Measurements from ENCODE around the gene HPSE2.
"Not testable (repeated sequence)": the region's sequence is repeated elsewhere in the genome, so short reads cannot be mapped to it uniquely, and the experiment has no call there.

HPSE2 gene

GRCh38 chr10:98908247-98908646, 327.4 kb downstream of the HPSE2 start:
- H3K4me1 Mint-ChIP-seq; H3K27ac Mint-ChIP-seq; H3K4me3 Mint-ChIP-seq; DNase-seq; ATAC-seq; H3K9me3 Mint-ChIP-seq; H3K36me3 Mint-ChIP-seq (ENCODE audit: low read depth); H3K27me3 Mint-ChIP-seq: not testable (repeated sequence)

DNA sequence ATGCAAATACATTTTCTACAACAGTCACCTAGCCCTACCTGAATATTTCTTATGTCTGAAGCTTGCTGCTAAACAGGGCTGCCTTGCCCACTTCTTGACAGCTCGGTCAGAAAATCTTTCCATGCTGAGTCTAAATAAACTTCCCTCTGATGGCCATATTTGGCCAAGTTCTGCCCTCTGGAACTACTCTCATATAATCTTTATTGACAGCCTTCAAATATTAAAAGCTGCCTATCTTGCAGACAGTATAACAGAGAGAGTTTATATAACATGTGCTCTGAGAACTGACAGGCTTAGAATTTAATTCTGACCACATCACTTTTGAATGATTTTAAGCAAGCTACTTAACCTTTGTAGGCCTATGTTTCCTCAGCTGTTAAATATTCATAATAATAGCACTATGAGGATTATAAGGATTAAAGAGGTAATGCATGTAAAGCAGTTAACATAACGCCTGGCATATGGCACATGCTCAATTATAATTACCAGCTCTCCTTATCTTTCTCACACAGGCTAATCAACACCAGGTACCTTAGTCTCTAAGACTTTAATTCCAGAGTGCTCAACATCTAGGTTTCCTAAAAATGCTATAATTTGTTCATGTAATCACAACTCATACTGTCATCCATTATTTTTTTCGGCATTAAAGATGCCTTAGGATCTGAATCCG, 334.1 kb downstream of the HPSE2 start:
- H3K27ac Mint-ChIP-seq = no peak overlapping the region
- no peaks in the 10 kb centered on the region for H3K4me1 Mint-ChIP-seq
- no peaks in the 10 kb centered on the region for H3K36me3 Mint-ChIP-seq (ENCODE audit: low read depth)
- ATAC-seq (no peak), DNase-seq (no peak)
- H3K4me3 Mint-ChIP-seq = no peak overlapping the region
- H3K27me3 Mint-ChIP-seq = peaks cover 1% of the 10 kb centered on the region
- H3K9me3 Mint-ChIP-seq = no peaks in the 10 kb centered on the region

DNA sequence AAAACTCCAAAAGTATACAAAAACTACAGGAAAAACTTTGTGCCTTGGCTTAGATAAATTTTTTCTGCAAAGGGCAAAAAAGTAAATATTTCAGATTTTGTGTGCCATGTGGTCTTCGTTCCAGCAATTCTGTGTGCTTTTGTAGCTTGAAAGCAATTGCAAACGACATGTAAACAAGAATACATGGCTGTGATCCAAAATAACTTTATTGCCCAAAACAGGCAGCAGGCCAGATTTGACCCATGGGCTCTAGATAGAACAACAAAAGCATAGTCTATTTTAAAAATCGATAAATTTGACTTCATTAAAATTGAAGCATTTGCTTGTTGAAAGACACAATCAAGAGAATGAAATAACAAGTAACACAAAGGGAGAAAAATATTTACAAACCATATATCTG, 336.6 kb downstream of the HPSE2 start:
- no peaks in the 10 kb centered on the region for H3K4me1 Mint-ChIP-seq
- ATAC-seq (no peak), DNase-seq (no peak)
- H3K27ac Mint-ChIP-seq = no peak overlapping the region
- peaks cover 5% of the 10 kb centered on the region for H3K9me3 Mint-ChIP-seq
- H3K36me3 Mint-ChIP-seq (ENCODE audit: low read depth) = peaks cover 2% of the 10 kb centered on the region
- H3K4me3 Mint-ChIP-seq = no peak overlapping the region
- H3K27me3 Mint-ChIP-seq = no peaks in the 10 kb centered on the region

DNA sequence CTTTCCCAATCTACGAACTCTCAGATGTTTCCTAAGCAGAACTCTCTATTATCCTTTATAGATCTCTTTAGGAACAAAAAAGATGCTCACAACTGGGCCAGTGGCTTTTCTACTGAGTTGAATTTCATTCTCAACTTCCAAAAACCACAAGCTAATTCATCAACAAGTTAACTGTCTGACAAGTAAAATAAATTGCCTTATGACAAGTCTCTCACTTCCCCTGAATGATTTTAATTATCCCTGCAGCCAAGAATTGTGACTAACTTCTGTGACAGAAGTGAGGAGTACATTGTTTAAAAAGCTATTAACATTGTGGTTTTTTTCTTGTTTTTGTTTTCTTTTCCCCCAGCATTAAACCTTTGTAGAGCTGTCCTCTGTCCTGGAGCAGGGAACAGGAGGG, 343.1 kb downstream of the HPSE2 start:
- no peak overlapping the region for H3K4me3 Mint-ChIP-seq
- H3K27me3 Mint-ChIP-seq = no peaks in the 10 kb centered on the region
- ATAC-seq (no peak), DNase-seq (no peak)
- H3K36me3 Mint-ChIP-seq (ENCODE audit: low read depth) = peaks cover 2% of the 10 kb centered on the region
- no peak overlapping the region for H3K27ac Mint-ChIP-seq
- no peaks in the 10 kb centered on the region for H3K4me1 Mint-ChIP-seq
- peaks cover 5% of the 10 kb centered on the region for H3K9me3 Mint-ChIP-seq

GRCh38 chr10:98886686-98887085, 349.0 kb downstream of the HPSE2 start:
- DNase-seq (no peak), ATAC-seq (no peak)
- H3K4me1 Mint-ChIP-seq = no peaks in the 10 kb centered on the region
- H3K27me3 Mint-ChIP-seq = no peaks in the 10 kb centered on the region
- H3K4me3 Mint-ChIP-seq = no peak overlapping the region
- H3K9me3 Mint-ChIP-seq = no peaks in the 10 kb centered on the region
- H3K36me3 Mint-ChIP-seq (ENCODE audit: low read depth) = no peaks in the 10 kb centered on the region
- H3K27ac Mint-ChIP-seq = no peak overlapping the region

- Mint-ChIP-seq H3K36me3 (ENCODE audit: low read depth) (no peaks in the 10 kb centered on the region), H3K27ac (no peak overlapping the region), H3K4me1 (no peaks in the 10 kb centered on the region), H3K4me3 (no peak overlapping the region), H3K27me3 (no peaks in the 10 kb centered on the region), H3K9me3 (no peaks in the 10 kb centered on the region)
- ATAC-seq (no peak), DNase-seq (no peak)
These were observed 350.3 kb downstream of the HPSE2 start for GRCh38 chr10:98885378-98885777.

- no peak for DNase-seq
- H3K4me1 Mint-ChIP-seq = no peaks in the 10 kb centered on the region
These were observed 353.9 kb downstream of the HPSE2 start for GRCh38 chr10:98881789-98882188.

DNA sequence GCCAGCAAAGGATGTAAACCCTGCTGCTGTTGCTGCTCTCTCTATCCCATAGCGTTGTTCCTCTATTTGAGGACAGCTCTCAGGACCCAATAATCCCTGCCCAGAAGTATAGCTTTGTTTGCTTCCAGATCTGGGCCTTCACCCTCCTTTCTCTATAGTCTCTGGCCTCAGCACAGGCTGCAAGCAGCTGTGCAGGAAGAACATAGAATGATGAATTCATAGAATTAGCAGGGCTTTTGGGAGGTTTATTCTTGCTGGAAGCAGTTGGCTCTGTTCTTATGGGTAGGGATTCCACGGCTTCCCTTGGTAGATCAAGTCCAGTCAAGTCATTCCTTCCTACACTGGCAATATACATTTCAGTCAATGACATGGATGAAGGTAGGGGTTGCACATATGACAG, 354.7 kb downstream of the HPSE2 start:
- Mint-ChIP-seq H3K9me3 (no peaks in the 10 kb centered on the region), H3K4me1 (no peaks in the 10 kb centered on the region), H3K27me3 (no peaks in the 10 kb centered on the region), H3K36me3 (ENCODE audit: low read depth) (no peaks in the 10 kb centered on the region), H3K4me3 (no peak overlapping the region), H3K27ac (no peak overlapping the region)
- ATAC-seq (no peak), DNase-seq (no peak)

More at GRCh38 chr10:98881789-98882188, 353.9 kb downstream of the HPSE2 start:
- Mint-ChIP-seq H3K4me3 (no peak overlapping the region), H3K27ac (no peak overlapping the region), H3K36me3 (ENCODE audit: low read depth) (no peaks in the 10 kb centered on the region), H3K27me3 (no peaks in the 10 kb centered on the region), H3K9me3 (no peaks in the 10 kb centered on the region)
- ATAC-seq = no peak

- DNase-seq (no peak), ATAC-seq (no peak)
- H3K4me1 Mint-ChIP-seq = no peaks in the 10 kb centered on the region
- no peak overlapping the region for H3K27ac Mint-ChIP-seq
- H3K9me3 Mint-ChIP-seq = no peaks in the 10 kb centered on the region
- peaks cover 1% of the 10 kb centered on the region for H3K27me3 Mint-ChIP-seq
- H3K4me3 Mint-ChIP-seq = no peak overlapping the region
- no peaks in the 10 kb centered on the region for H3K36me3 Mint-ChIP-seq (ENCODE audit: low read depth)
These were observed 356.7 kb downstream of the HPSE2 start for GRCh38 chr10:98878921-98879320.

- H3K9me3 Mint-ChIP-seq = no peaks in the 10 kb centered on the region
- no peak overlapping the region for H3K27ac Mint-ChIP-seq
- ATAC-seq (no peak), DNase-seq (no peak)
- H3K4me3 Mint-ChIP-seq = no peak overlapping the region
- H3K27me3 Mint-ChIP-seq = peaks cover 5% of the 10 kb centered on the region
- H3K36me3 Mint-ChIP-seq (ENCODE audit: low read depth) = no peaks in the 10 kb centered on the region
- H3K4me1 Mint-ChIP-seq = no peaks in the 10 kb centered on the region
These were observed 357.2 kb downstream of the HPSE2 start for GRCh38 chr10:98878418-98878817.

DNA sequence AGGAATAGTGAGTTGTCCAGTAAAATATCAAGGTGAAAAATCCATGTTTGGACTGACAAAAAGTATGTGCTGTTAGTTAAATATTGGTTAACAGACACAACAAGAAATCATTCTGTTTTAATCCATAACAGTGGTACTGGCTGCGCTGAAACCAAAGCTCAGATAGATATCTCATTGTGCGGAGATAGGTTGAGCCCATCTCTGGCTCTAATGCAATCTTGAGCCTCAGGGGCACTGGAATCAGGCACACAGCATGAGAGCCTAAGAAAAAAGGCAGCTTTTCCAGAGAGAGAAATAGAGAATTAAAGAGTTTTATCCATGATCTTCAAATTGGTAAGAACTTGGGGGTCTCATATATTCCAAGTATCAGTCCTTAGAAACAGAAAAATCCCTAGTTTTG, 373.7 kb downstream of the HPSE2 start:
- H3K27ac Mint-ChIP-seq = no peak overlapping the region
- no peaks in the 10 kb centered on the region for H3K4me1 Mint-ChIP-seq
- H3K36me3 Mint-ChIP-seq (ENCODE audit: low read depth) = no peaks in the 10 kb centered on the region
- H3K9me3 Mint-ChIP-seq = peaks cover 9% of the 10 kb centered on the region
- DNase-seq (no peak), ATAC-seq (no peak)
- H3K27me3 Mint-ChIP-seq = peaks cover 2% of the 10 kb centered on the region
- H3K4me3 Mint-ChIP-seq = no peak overlapping the region

DNA sequence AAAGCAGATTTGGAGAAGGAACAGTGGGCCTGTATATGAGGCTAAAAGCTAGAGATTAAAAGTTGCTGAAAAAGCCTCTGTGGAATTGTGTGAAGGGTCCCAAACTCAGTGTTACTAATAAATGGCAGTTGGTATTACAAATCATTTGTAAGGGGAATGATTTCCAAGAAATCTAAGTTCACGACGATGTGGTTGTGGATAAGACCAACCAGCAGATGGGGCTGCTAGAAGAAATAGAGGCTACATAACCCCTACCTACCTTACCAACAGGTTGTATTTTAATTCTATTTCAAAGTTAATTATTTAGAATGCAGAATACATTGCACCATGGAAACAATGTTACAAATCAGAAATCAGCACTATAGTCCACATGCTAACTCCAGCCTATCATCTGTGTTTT, 377.1 kb downstream of the HPSE2 start:
- DNase-seq (no peak), ATAC-seq (no peak)
- Mint-ChIP-seq H3K4me1 (no peaks in the 10 kb centered on the region), H3K9me3 (no peaks in the 10 kb centered on the region), H3K27me3 (peaks cover 5% of the 10 kb centered on the region), H3K36me3 (ENCODE audit: low read depth) (no peaks in the 10 kb centered on the region), H3K4me3 (no peak overlapping the region), H3K27ac (no peak overlapping the region)

DNA sequence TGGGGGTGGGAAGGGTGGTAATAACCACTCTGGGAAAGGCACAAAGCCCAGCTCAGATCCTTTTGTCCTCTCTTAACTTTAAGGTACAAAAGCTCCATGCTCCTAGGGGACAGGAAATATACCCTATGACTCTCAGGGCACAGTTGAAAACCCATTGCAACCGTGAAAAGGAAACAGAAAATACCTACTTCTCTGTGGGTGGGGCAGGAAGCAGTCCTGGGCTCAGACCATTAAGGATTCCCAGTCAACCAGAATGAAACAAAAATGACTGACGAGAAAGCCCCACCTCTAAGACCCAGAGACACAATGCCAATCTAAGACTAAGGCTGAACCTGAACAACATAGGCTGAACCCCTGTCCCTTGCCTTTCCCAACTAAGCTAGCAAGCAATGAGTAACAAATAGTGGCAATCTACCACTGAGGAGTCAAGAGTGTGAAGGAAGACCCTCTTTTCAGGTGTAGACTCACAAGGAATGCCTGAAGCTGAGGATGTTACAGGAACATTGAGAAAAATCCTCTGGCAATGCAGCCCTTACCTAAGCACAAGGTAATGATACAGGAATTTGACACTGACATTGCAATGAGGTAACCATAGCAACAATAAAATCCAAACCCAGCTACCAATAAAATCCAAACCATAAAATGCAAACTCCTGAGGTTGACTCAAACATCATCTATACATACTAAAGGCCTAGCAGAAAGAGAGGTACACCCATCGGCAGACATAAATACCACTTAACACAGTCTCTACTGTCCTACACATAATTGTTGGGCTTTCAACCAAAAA, 380.1 kb downstream of the HPSE2 start:
- no peak for DNase-seq
- H3K4me3 Mint-ChIP-seq = no peak overlapping the region
- H3K9me3 Mint-ChIP-seq = no peaks in the 10 kb centered on the region
- peaks cover 5% of the 10 kb centered on the region for H3K27me3 Mint-ChIP-seq
- H3K27ac Mint-ChIP-seq = no peak overlapping the region
- no peaks in the 10 kb centered on the region for H3K36me3 Mint-ChIP-seq (ENCODE audit: low read depth)
- ATAC-seq = peak; percentile 7
- H3K4me1 Mint-ChIP-seq = no peaks in the 10 kb centered on the region

- no peaks in the 10 kb centered on the region for H3K4me1 Mint-ChIP-seq
These were observed 383.0 kb downstream of the HPSE2 start for GRCh38 chr10:98852686-98853085.

DNA sequence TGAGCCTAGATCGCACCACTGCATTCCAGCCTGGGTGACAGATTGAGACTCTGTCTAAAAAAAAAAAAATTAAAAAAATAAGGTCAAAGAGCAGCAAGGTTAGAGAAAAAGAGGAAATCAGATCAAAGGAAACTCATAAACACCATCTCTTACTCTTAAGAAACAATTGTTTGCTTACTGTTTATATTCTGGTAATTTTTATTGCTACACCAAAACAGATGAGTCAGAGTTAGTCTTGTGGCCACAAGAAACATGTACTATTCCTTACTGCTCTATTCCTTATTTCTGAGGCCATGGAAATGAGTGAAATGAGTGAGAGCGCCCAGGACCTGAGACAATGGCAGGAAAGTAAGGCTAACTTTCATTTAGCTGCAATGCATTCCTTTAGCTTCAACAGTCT, 387.3 kb downstream of the HPSE2 start:
- Mint-ChIP-seq H3K27me3 (peaks cover 4% of the 10 kb centered on the region), H3K4me3 (no peak overlapping the region), H3K27ac (no peak overlapping the region), H3K4me1 (no peaks in the 10 kb centered on the region), H3K9me3 (no peaks in the 10 kb centered on the region), H3K36me3 (ENCODE audit: low read depth) (no peaks in the 10 kb centered on the region)
- no peak for ATAC-seq
- DNase-seq = no peak

More at GRCh38 chr10:98852686-98853085, 383.0 kb downstream of the HPSE2 start:
- H3K27ac Mint-ChIP-seq = no peak overlapping the region
- no peaks in the 10 kb centered on the region for H3K36me3 Mint-ChIP-seq (ENCODE audit: low read depth)
- ATAC-seq (no peak), DNase-seq (no peak)
- H3K27me3 Mint-ChIP-seq = peaks cover 5% of the 10 kb centered on the region
- H3K9me3 Mint-ChIP-seq = no peaks in the 10 kb centered on the region
- H3K4me3 Mint-ChIP-seq = no peak overlapping the region
